Panc1 (cell line): ENCODE results near the gene SPRR3. TPM values are rescaled to one million over a fixed set of nuclear protein-coding genes. Genes with fewer than 3 reads are reported as not detected.

Experiments
- ATAC-seq: fragments of 200-7000 bp; cut with Tn5 transposase; 2 replicates; pipeline ENCODE4 v1.9.1; 2020; ENCODE audit warnings: mild to moderate bottlenecking, moderate library complexity
- BruUV-seq: library from RNA; stranded (reverse); fragments of 400-500 nt; replicated peaks from 2 replicates; lab custom pipeline; 2021; lab: Mats Ljungman, UMichigan
- CTCF ChIA-PET: fragments of 300-600 bp; sonication (Branson Sonifier 250); formaldehyde crosslinking; loops from one replicate; lab custom pipeline; 2022; ENCODE audit warnings: antibody characterized with exemption; lab: Charles Lee
- POLR2A ChIA-PET: fragments of 300-600 bp; sonication (Branson Sonifier 250); formaldehyde crosslinking; loops from one replicate; lab custom pipeline; 2022; ENCODE audit warnings: antibody characterized with exemption; lab: Charles Lee
- DNase-seq: peaks from one replicate; pipeline ENCODE4 v3.0.0-alpha.2; 2010; ENCODE audit warnings: low read depth, low spot score
- H3K27ac ChIP-seq: 2 replicates; pipeline ENCODE4 v1.5.1; 2011; ENCODE audit warnings: mild to moderate bottlenecking, low read length, inconsistent platforms
- H3K27me3 ChIP-seq: fragments of 200-500 bp; sonication (Bioruptor generic); 2 replicates; pipeline ENCODE4 v1.6.0; 2014; ENCODE audit warnings: low read length, inconsistent platforms; ENCODE audit not compliant: control insufficient read depth, insufficient read depth
- H3K36me3 ChIP-seq: fragments of 200-500 bp; sonication (Bioruptor generic); 2 replicates; pipeline ENCODE4 v1.5.1; 2014; ENCODE audit warnings: inconsistent platforms, mild to moderate bottlenecking, low read length, moderate library complexity; ENCODE audit not compliant: control insufficient read depth, insufficient read depth
- H3K4me1 ChIP-seq: 2 replicates; pipeline ENCODE4 v1.5.1; 2011; ENCODE audit warnings: inconsistent platforms, mild to moderate bottlenecking, low read length, moderate library complexity; ENCODE audit not compliant: control insufficient read depth, insufficient read depth
- H3K4me3 ChIP-seq, 2 experiments: 2 replicates each; pipeline ENCODE4 v1.5.1; 2011 to 2012; ENCODE audit warnings: low read depth in 2 of 2, low read length in 2 of 2, mild to moderate bottlenecking in 2 of 2, inconsistent platforms in 1 of 2, moderate library complexity in 1 of 2
- H3K9me3 ChIP-seq: fragments of 200-500 bp; sonication (Bioruptor generic); 2 replicates; pipeline ENCODE4 v1.5.1; 2014; ENCODE audit warnings: low read depth, mild to moderate bottlenecking, inconsistent platforms, low read length, moderate library complexity; ENCODE audit not compliant: control insufficient read depth, insufficient read depth
- CTCF ChIP-seq: fragments of 450-650 bp; IDR thresholded peaks from 2 replicates; pipeline ENCODE4 v1.5.1; 2017; ENCODE audit warnings: mild to moderate bottlenecking
- POLR2AphosphoS5 ChIP-seq: IDR thresholded peaks from 2 replicates; pipeline ENCODE4 v1.6.1; 2012; ENCODE audit warnings: mild to moderate bottlenecking, low read depth, low read length, moderate library complexity
- REST ChIP-seq, 2 experiments: IDR thresholded peaks; 2 replicates each; pipeline ENCODE4 v1.6.1; 2011 to 2012; ENCODE audit warnings: low read depth in 2 of 2, control low read depth in 1 of 2, low read length in 1 of 2, mild to moderate bottlenecking in 1 of 2, moderate library complexity in 1 of 2; ENCODE audit not compliant: insufficient read depth in 1 of 2
- SIN3A ChIP-seq: IDR thresholded peaks from 2 replicates; pipeline ENCODE4 v1.6.1; 2012; ENCODE audit warnings: low read depth, mild to moderate bottlenecking, low read length, moderate library complexity, borderline replicate concordance; ENCODE audit not compliant: insufficient read depth
- TCF7L2 ChIP-seq: IDR thresholded peaks from 2 replicates; pipeline ENCODE4 v1.6.1; 2011; ENCODE audit warnings: mild to moderate bottlenecking, low read depth, low read length, inconsistent platforms
- in situ Hi-C: cut with HindIII; loops from 2 replicates; pipeline ENCODE4 v1.10.0; 2016; ENCODE audit warnings: low sequenced_read_pairs, low pct_unique_long_range_greater_than_20kb
- intact Hi-C: fragments of 100-400 bp; cut with micrococcal nuclease; formaldehyde crosslinking; loops from one replicate; pipeline ENCODE4 v1.10.0; 2022; ENCODE audit not compliant: unreplicated experiment
- total RNA-seq: library from RNA; stranded (reverse); gene quantifications from one replicate; pipeline ENCODE4 v1.2.1, GENCODE V29; 2021; ENCODE audit not compliant: unreplicated experiment

Gene SPRR3
- total RNA-seq, 1 experiment from 2014 or later, result not detected

- no peak for TF ChIP-seq TCF7L2
- no peak for TF ChIP-seq POLR2AphosphoS5
- no peak for TF ChIP-seq REST (IDR thresholded peaks at IDR 0.05; ENCODE audit: insufficient read depth in 1 of 2, low read depth in 2 of 2, low read length in 1 of 2)
- TF ChIP-seq SIN3A, result no peak
- peak; percentile 39 for TF ChIP-seq CTCF
- H3K4me3 ChIP-seq, result no peak overlapping the region
- ChIA-PET CTCF (no interaction called here), POLR2A (no interaction called here)
- no peak overlapping the region for H3K27ac ChIP-seq
- H3K27me3 ChIP-seq, result 0 out of 2 replicates have a peak, but pooled peaks cover 2% of the 10 kb centered on the region
- H3K36me3 ChIP-seq, result no peaks in the 10 kb centered on the region
- intact Hi-C loops, result loop anchor here (10.0 kb wide), 1 partner anchor 158 kb away; the partner anchor contains the start of gene SMCP
- in situ Hi-C loops, result no loop called here
- ATAC-seq, result peak; percentile 53; the same call in 1 of the 2 replicates
- no TSS peak for BruUV-seq
- H3K4me1 ChIP-seq, result no peaks in the 10 kb centered on the region
- DNase-seq, result peak; percentile 18
- H3K9me3 ChIP-seq, result no peaks in the 10 kb centered on the region
Measured at GRCh38 chr1:153032677-153033308, 31.2 kb downstream of the SPRR3 start.

GRCh38 chr1:153035211-153035610 is 33.7 kb downstream of the SPRR3 start:
- CTCF ChIA-PET, result no interaction called here
- H3K27me3 ChIP-seq, result 0 out of 2 replicates have a peak, but pooled peaks cover 2% of the 10 kb centered on the region

More at GRCh38 chr1:153035211-153035610, 33.7 kb downstream of the SPRR3 start:
- Histone ChIP-seq H3K9me3 (no peaks in the 10 kb centered on the region), H3K27ac (no peak overlapping the region), H3K4me1 (no peaks in the 10 kb centered on the region), H3K4me3 (no peak overlapping the region), H3K36me3 (no peaks in the 10 kb centered on the region)
- intact Hi-C loops, result loop anchor here (10.0 kb wide), 1 partner anchor 160 kb away; the partner anchor contains the start of gene SMCP
- in situ Hi-C loops, result no loop called here
- no TSS peak for BruUV-seq
- DNase-seq (no peak), ATAC-seq (no peak)
- no peak for TF ChIP-seq TCF7L2
- no peak for TF ChIP-seq REST (IDR thresholded peaks at IDR 0.05; ENCODE audit: insufficient read depth in 1 of 2, low read depth in 2 of 2, low read length in 1 of 2)
- TF ChIP-seq SIN3A, result no peak
- no peak for TF ChIP-seq POLR2AphosphoS5
- no peak for TF ChIP-seq CTCF
- POLR2A ChIA-PET, result no interaction called here
